Measurements from ENCODE around the gene CHCHD6.

The CHCHD6 gene

DNA sequence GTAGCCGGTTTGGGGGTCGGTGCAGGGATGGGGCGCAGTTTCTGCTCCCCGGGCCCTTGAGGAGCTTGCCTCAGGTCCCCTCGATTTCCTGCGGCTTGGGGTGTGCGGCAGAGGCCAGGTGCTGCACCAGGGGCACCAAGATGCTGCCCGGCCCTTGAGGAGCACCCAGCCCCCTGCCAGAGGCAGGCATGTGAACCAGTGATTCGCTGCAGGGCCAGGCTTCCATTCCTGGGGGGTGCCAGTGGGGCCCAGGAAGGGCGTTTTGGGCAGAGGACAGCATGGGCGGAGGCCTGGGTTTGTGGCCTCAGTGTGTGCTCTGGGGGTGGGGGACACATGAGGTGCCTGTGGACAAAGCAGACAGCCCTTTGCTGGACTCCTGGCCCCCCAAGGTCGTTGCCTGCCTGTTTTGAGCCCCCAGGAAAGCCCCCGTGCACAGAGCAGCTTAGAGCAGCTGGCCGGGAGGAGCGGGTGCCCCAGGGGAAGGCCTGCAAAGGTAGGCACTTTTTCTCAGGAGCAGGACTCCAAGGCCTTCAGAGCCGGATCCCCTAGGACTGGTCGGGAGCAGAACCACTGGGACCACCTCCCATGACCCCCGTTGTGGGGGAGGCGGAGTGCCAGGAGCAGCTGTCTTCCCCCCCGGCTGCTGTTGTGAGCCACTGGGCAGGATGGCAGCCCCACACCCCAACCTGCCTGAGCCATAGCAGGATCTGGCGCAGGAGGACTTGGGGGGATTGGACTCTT, 280.5 kb downstream of the CHCHD6 start:
- DNase-seq: no peak

DNA sequence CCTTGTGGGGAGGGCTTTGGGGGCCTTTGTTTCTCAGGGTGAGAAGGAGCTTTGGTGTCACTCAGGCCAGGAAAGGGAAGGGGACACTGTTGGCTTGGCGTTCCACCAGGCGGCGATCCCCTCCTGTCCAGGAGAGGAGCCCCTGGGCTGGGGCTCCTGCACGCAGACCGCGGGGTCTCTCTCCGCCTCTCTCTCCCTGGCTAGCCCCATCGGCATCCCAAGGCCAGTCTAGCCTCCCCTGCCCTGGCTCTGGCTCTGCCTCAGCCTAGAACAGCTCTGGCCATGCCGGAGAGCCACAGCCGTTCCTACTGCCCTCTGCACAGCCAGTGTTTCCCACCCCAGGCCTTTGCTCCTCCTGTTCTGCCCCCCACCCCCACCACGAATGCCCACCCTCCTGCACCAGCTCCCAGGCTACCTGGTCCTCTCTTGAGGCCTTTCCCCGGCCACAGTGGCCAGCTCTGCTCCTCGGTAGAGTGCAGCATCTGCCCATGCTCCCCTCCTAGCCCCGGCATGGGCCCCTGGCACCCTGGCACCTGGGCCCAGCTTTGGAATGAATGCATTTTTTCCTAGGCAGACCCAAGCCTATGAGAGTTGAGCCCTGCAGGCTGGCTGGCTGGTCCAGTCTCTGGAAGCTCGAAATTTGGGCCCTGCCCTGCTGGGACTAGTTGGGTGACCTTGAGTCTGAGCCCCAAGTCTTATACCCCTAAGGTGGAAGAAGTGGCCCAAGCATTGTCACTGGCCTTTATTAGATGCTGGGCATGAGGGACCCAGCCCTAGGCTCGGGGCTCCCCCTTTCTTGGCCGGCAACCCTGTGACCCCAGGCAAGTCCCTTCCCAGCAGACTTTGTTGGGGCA, 281.3 kb downstream of the CHCHD6 start:
- DNase-seq: no peak

DNA sequence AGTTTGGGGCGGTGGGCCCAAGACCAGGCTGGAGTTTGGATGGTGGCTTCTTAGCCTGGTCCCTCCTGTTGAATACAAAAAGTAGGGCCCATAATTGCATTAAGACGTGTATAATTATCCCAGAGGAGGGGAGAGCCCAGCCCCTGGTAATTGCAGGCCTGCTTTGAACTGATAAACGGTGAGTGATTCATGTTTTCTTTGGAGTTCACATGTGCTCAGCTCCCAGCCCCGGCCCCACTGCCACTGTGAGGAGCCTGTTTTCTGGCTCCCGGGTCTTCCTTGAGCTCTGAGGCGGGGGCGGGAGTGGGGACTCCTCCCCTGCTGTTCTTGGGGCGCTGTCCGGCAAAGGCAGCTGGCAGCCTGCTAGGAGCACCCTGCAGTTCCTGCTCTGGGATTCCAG, 282.0 kb downstream of the CHCHD6 start:
- DNase-seq: no peak

DNA sequence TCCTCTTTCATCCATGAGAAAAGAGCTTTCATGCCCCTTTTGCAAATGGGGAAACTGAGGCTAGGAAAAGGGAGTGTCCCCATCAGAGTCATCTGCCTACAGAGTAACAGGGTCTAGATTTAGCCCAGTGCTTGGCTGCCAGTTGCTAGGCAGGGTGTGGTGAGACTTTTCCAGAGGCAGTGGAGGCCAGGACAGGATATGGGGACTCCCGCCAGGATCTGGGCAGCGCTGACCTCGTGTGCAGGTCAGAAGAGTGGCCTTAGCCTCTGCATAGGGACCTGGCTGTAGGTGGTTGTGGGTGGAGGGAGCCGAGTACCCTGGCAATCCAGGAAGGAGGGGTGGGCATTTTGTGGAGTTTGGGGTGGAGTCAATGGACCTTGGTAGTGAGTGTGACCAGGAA, 283.1 kb downstream of the CHCHD6 start:
- DNase-seq: no peak

DNA sequence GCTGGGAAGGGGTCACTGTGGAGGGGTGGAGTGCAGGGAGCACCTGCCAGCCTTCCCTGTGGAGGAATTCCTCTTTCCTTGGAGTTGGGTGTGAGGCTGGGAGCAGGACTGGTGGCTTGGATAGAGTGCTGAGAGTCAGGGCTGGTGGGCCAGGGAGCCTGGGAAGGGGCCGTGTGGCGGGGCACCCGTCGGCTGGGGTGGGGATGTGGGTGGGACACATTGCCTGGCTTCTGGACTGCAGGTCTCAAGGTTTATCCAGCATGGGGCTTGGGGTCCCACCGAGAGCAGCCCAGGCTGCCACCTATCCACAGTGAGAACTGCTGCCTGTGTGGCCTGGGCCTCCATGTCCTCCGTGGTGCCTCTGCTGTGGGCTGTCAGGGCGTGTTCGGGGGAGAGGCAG, 283.6 kb downstream of the CHCHD6 start:
- DNase-seq: no peak

DNA sequence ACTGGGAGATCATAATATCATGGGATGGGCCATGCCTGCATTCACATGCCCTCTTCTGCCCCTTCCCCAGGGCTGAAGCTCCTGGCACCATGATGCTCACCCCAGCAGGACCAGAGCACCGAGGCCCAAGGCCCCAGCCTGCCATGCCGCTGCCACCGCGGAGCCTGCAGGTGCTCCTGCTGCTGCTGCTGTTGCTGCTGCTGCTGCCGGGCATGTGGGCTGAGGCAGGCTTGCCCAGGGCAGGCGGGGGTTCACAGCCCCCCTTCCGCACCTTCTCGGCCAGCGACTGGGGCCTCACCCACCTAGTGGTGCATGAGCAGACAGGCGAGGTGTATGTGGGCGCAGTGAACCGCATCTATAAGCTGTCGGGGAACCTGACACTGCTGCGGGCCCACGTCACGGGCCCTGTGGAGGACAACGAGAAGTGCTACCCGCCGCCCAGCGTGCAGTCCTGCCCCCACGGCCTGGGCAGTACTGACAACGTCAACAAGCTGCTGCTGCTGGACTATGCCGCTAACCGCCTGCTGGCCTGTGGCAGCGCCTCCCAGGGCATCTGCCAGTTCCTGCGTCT, 284.5 kb downstream of the CHCHD6 start:
- no peak for DNase-seq

DNA sequence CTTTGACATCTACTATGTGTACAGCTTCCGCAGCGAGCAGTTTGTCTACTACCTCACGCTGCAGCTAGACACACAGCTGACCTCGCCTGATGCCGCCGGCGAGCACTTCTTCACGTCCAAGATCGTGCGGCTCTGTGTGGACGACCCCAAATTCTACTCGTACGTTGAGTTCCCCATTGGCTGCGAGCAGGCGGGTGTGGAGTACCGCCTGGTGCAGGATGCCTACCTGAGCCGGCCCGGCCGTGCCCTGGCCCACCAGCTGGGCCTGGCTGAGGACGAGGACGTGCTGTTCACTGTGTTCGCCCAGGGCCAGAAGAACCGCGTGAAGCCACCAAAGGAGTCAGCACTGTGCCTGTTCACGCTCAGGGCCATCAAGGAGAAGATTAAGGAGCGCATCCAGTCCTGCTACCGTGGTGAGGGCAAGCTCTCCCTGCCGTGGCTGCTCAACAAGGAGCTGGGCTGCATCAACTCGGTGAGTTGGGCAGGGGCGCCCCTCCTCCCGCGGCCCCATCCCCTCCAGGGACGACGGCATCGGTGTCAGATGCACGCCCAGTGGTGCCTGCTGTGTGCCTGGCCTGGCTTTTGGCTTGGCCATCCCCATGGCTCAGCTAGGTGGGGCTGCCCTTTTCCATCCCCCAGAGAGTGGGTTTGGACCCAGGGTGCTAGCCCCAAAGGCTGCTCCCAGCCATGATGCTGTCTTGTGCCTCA, 285.4 kb downstream of the CHCHD6 start:
- DNase-seq: no peak

DNA sequence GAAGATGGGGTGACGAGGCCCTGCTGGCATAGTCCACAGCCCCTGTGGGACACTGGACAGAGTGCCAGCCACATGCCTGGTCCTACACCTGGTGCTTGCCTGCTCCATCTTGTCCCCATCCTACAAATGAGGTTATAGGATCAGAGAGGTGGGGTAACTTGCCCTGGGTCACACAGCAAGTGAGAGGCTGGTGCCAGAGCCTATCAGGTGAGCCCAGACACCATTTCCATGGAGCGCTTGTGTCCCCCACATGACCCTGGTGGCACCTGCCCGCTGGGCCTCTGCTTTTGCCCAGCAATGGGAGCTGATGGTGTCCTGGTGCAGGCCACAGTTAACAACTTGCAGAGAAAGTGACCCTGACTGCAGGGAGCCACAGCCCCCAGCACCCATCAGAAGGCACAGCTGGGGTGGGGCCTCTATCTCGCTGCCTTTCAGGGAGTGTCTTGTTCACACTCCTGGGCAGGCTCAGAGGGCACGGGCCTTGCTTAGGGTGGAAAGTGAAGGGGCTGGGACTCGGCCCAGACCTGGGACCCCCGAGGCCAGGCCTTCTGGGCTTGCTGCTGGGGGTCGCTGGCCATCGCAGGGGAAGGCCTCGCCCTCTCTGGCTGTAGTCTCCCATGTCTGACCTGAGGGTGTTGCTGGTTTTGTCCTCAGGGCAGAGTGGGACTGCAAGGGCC, 286.1 kb downstream of the CHCHD6 start:
- no peak for DNase-seq

DNA sequence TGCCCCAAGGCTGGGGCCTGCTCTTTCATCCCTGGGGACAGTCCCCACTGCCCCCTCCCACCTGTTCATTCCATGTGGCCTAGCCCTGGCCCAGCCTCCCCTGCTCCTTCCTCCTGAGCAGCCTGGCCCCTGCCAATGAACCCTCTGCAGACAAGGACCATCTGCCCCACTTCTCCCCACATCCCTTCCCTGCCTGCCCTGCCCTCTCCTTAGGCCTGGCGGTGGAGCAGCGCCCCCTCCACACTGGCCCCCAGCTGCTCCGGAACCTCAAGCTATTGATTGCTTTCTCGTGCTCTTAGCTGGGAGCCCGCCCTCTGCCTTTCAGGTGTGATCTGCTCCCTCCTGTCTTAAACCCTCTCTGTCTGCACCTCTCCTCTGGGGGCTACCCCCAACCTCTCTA, 286.9 kb downstream of the CHCHD6 start:
- no peak for DNase-seq

DNA sequence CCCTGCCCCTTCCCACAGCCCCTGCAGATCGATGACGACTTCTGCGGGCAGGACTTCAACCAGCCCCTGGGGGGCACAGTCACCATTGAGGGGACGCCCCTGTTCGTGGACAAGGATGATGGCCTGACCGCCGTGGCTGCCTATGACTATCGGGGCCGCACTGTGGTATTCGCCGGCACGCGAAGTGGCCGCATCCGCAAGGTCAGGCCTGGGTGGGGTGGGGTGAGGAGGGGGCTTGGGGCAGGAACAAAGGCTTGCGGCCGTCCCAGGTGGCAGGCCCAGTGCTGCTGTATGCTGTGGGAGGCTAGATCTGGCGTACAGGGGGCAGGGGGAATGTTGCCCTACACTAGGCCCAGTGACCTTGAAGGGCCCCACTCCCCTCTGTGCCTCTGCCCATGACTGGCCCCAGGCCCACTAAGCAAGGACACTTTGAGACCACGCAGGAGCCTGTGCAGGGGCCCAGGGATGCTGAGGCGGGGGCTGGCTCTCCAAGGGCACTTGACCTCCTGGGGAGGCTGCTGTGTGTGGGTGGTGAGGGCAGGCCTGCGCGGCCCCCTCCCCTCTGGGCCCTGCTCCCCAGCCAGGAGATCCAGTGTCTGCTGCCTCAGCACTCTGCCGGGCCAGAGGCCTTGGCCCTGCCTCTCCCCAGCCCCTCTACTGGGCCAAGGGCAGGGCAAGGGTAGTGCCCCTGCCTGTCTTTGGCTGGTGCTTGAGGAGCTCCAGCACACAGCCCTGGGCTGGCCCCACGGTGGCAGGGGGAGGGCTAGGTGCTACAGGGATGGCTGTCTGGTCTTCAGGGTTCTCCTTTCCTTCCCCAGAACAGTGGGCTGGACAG, 287.5 kb downstream of the CHCHD6 start:
- no peak for DNase-seq

DNA sequence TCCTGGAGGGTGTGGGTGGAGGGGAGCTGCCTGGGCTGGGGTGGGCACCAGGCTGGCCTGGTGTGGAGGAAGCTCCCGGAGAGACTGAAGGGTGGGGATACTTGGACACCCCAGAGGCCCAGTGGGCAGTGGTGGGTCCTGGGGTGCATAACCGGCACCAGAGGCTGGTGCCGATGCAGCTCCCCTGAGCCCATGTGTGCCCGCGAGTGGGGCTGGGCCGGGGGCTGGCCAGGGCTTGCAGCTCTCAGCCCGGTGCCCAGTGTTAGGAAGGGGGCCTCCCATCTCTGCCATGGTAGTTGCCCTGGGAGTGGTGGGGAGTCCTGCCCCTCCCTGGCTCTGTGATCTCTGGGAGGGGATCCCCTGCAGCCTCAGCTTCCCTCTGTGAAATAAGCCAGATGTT, 288.2 kb downstream of the CHCHD6 start:
- DNase-seq: no peak

DNA sequence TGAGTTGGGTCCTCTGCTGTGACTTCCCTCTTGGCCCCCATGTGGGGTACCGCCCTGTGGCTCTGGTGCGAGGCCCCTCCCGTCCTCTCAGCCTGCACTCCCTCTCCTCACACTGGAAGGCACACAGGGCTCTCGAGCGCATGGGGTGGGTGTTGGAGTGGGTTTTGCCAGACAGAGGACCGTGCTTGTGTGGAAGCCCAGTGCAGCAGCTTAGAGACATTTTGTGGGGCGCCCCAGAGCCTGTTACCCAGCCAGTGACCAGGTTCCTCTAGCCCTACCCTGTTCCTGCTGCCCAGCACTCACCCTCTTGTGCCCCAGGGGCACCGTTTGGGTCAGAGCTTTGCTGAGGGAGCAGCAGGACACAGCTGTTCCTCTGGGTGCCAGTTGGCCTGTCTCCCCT, 288.7 kb downstream of the CHCHD6 start:
- no peak for DNase-seq

DNA sequence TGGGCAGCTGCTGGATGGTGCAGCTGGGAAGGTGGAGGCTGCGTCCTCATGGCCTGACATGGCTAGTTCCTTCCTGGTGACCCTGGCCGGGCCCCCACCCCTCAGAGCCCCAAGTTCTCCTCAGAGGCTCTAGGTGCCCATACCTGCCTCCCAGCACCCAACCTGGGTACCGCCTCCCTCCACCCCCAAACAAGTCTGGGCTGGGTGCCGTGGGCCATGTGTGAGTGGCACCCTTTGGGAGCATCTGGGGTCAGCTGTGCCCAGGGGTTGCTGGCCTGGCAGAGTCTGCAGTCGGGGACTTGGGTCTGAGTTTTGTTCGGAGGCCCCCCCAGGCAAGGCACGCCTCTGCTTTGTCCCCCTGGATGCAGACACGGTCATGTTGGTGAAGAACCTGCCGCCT, 289.4 kb downstream of the CHCHD6 start:
- no peak for DNase-seq

DNA sequence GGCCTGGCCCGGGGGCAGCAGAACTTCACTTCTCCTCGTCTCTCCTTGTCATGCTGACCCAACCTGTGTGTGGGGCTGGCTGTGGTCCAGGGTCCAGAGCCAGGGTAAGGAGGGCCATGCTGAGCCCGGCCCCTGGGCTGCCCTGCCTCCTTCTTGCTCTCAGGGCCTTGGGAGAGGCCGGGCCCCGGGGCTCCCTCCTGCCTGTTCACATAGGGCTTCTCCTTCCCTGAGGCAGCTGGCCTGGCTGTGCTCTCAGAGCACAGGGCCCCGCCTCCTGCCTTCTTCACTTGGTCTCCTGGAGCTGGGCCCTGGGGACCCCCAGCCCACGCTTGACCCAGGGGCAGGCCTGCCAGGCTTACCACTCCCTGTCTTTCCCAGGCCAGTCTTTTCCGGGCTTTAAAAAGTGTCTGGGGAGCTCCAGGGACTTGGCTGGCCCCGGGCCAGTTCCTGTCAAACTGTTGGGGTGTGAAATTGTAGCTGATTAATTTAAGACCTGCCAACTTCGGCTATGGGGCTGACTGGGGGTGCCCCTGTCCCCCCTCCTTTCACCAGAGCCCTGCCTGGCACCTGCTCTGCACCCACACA, 290.7 kb downstream of the CHCHD6 start:
- no peak for DNase-seq

DNA sequence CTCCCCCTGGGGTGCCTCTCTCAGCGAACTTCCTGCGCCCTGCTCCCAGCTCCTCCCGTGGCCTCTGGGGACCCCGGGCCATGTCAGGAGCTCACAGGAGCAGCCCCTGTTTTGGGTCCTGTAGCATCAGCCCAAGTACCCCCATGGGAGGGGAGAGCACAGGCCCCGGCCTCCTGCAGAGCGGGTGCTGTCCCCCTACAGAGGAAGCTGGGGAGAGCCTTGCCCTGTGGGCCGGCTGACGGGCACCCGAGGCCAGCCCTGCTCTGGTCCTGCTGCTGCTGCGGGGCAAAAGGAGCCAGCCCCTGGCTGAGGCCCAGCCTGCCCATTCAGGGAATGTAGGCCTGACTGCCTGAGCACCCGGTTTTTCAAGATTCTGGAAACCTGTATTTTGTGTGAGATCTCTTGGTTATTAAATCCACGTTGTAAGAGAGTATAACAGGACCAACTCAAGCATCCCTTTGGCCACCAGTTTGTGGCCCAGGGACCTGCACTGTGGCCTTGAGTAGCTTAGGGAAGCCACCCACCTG, 291.3 kb downstream of the CHCHD6 start:
- no peak for DNase-seq

DNA sequence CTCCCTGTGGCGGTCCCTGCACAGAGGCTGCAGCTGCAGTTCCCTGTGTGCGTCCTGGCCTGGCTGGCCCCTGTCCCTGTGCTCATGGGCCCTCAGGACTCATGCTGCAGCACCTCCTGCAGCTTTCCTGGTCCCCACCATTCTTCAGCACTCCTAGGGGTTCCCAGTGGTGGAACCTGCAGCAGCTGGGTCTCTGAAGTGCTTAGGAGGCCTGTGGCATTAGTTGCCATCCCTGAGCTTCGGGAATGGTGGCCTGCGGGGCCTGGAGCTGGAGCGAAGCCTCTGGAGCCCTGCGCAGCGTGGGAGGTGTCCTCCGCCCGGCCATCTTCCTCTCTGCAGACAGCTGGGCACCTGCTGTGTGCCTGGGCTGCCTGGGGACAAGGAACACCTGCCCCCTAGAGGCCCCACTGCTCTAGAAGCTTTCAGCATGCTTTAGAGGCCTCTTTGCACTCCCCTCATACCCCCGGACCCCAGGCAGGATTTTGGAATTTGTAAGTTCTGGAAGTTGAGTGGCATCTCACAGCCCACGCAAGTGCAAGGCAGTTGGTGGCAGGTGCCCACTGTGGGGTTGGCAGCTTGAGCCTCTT, 292.0 kb downstream of the CHCHD6 start:
- DNase-seq: no peak

DNA sequence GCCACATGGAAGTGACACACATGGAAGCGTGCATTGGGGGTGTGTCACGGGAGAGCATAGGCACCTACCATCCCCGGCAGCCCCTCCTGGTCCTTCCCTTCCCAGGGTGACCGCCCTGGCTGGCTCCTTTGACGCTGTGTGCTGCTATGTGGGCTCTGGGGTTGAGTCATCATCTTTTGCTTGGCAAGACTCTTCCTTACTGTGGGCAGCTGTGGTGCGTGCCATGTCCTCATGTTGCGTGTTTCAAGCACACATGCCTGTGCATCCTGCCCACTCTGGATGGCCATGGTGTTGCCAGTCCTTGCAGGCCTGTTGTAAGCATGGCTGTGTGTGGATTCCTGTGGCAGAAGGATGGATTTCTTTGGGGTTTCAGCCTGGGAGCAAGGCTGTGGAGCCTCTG, 292.9 kb downstream of the CHCHD6 start:
- no peak for DNase-seq

DNA sequence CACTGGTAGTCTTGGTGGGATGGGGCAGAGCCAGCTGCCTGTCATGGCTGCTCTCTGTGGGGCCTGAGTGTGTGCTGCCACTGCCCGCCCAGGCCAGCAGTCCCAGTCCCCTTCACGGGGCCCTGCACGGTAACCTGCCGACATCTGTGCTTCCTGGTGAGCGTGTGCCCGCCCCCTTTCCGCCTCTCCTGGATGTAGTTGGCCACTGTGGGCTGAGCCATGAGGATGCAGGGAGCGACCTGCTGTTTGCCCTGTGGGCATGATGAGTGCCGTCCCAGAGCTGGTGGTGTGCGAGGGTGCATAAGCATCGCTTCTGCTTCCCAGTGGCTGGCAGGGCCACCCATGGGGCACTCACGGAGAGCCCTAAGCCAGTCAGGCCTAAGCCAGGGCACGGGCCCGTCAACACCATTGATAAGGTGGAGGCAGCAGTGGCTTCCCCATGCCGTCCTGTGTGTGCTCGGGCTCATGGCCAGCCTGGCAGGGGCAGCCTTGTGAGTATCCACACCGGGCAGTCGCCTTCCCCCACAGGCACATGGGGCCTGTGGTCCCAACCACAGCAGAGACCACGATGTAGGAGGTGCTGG, 293.5 kb downstream of the CHCHD6 start:
- DNase-seq: no peak

DNA sequence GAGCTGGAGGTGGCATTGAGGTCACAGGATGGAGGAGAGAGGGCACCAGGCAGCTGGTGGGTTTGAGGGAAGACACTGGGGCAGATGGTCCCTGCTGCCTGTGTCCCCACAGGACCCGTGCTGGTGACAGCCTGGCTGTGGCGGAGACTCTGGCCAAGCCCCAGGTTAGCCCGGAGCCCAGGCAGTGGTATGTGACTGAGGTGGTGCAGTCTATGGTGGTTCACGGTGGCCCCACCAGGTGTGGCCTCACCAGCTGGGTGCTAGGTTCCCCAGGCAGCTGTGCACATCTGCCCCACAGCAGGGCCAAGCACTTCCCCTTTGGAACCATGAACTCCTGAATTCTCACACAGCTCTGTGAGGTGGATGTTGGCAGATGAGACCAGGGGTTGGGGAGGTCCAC, 294.3 kb downstream of the CHCHD6 start:
- no peak for DNase-seq

DNA sequence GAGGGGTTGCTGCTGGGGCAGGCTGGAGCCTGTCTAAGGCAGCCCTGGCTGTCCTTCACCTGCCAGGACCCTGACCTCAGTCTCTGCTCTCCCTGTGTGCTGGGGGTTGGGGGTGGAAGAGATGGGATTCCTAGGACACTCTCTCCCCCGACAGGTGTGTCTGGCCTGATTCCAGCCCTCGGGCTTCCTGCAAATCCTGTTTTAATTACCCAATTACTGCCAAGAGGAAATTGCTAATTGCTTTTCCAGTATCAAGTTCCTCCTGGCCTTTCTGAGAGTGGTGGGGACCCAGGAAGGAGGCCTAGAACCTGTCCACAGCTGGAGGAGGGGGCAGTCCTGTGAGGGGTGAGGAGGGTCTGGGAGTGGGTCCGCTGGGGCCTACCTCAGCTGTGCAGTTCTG, 294.7 kb downstream of the CHCHD6 start:
- DNase-seq: no peak

DNA sequence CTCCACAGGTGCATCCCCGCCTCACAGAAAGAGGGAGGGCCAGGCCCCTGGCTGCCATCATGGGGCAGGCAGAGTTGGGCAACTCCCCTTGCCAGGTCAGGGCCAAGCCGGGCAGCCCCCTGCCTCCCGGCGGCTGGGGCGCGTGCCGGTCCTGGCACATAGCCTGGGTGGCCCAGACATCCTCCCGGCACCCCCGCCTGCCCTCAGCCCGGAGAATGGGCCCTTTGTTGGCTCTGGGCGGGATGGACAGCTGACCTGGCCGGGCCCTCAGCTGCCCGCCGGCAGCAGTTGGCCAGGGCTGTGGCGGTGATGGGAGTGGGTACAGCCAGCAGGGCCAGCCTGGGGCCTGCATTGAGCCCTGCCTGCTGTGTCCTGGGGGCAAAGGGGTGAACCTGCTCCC, 295.3 kb downstream of the CHCHD6 start:
- DNase-seq: no peak
